WTC11 (cell line): ENCODE measurements around the gene GABRB3. TPM values are rescaled to one million over a fixed set of nuclear protein-coding genes. Genes with fewer than 3 reads are reported as not detected.

Source experiments
- ATAC-seq: fragments of 200-7000 bp; cut with Tn5 transposase; 2 replicates; pipeline ENCODE4 v1.10.0; 2021; ENCODE audit warnings: mild to moderate bottlenecking, moderate library complexity
- CTCF ChIA-PET: fragments of 300-600 bp; sonication (Branson Sonifier 250); formaldehyde crosslinking; loops from one replicate; lab custom pipeline; 2021; ENCODE audit warnings: antibody characterized with exemption; lab: Charles Lee
- POLR2A ChIA-PET: fragments of 350-600 bp; sonication (Branson Sonifier 250); formaldehyde crosslinking; loops from one replicate; lab custom pipeline; 2021; ENCODE audit warnings: antibody characterized with exemption; lab: Charles Lee
- DNase-seq: peaks from one replicate; pipeline ENCODE4 v3.0.0; 2021; ENCODE audit warnings: low spot score
- H3K27ac Mint-ChIP-seq: 2 replicates; pipeline ENCODE4 v1.8.0; 2021; ENCODE audit warnings: mixed read lengths
- H3K27me3 Mint-ChIP-seq: 2 replicates; pipeline ENCODE4 v1.8.0; 2021; ENCODE audit warnings: low read depth, mild to moderate bottlenecking, moderate library complexity, mixed read lengths
- H3K36me3 Mint-ChIP-seq: 2 replicates; pipeline ENCODE4 v1.8.0; 2021; ENCODE audit warnings: mixed read lengths
- H3K4me1 Mint-ChIP-seq: 2 replicates; pipeline ENCODE4 v1.8.0; 2022; ENCODE audit warnings: mixed read lengths
- H3K4me3 Mint-ChIP-seq: 2 replicates; pipeline ENCODE4 v1.8.0; 2021; ENCODE audit warnings: mild to moderate bottlenecking, moderate library complexity, mixed read lengths
- H3K9me3 Mint-ChIP-seq: 2 replicates; pipeline ENCODE4 v1.8.0; 2021; ENCODE audit warnings: mixed read lengths
- CREB1 ChIP-seq: sonication (generic); formaldehyde crosslinking; IDR thresholded peaks from 2 replicates; pipeline ENCODE4 v1.8.0; 2023; ENCODE audit warnings: mild to moderate bottlenecking, missing genetic modification reagents
- ELF4 ChIP-seq: sonication (generic); formaldehyde crosslinking; IDR thresholded peaks from 2 replicates; pipeline ENCODE4 v1.8.1; 2022; ENCODE audit warnings: low read depth, mild to moderate bottlenecking, moderate library complexity, missing genetic modification reagents
- EMX1 ChIP-seq: fragments of 250-450 bp; sonication (Bioruptor Pico); IDR thresholded peaks from 2 replicates; pipeline ENCODE4 v1.8.0; 2021; ENCODE audit warnings: mild to moderate bottlenecking
- FOXJ3 ChIP-seq: sonication (generic); formaldehyde crosslinking; IDR thresholded peaks from 2 replicates; pipeline ENCODE4 v1.9.0; 2021; ENCODE audit warnings: missing genetic modification reagents, mild to moderate bottlenecking, borderline replicate concordance
- FOXK1 ChIP-seq: sonication (generic); formaldehyde crosslinking; IDR thresholded peaks from 2 replicates; pipeline ENCODE4 v1.8.0; 2022; ENCODE audit warnings: mild to moderate bottlenecking, moderate library complexity, missing genetic modification reagents
- GRHL2 ChIP-seq: fragments of 250-450 bp; sonication (Bioruptor Pico); IDR thresholded peaks from 2 replicates; pipeline ENCODE4 v1.8.0; 2022; ENCODE audit warnings: mild to moderate bottlenecking, moderate library complexity; ENCODE audit not compliant: insufficient replicate concordance, severe bottlenecking
- HMGA2 ChIP-seq: fragments of 250-450 bp; sonication (Bioruptor Pico); IDR thresholded peaks from 2 replicates; pipeline ENCODE4 v1.4.0; 2021; ENCODE audit warnings: mild to moderate bottlenecking, moderate library complexity
- JAZF1 ChIP-seq: fragments of 250-450 bp; sonication (Bioruptor Pico); IDR thresholded peaks from 2 replicates; pipeline ENCODE4 v1.9.0; 2021; ENCODE audit warnings: moderate library complexity, mild to moderate bottlenecking, inconsistent platforms
- NFE2L1 ChIP-seq: sonication (generic); formaldehyde crosslinking; IDR thresholded peaks from 2 replicates; pipeline ENCODE4 v1.8.1; 2023; ENCODE audit warnings: missing genetic modification reagents
- RORB ChIP-seq: fragments of 250-450 bp; sonication (Bioruptor Pico); IDR thresholded peaks from 2 replicates; pipeline ENCODE4 v1.9.0; 2021; ENCODE audit warnings: mild to moderate bottlenecking
- TEAD1 ChIP-seq: sonication (generic); formaldehyde crosslinking; IDR thresholded peaks from 2 replicates; pipeline ENCODE4 v1.8.0; 2022; ENCODE audit warnings: mild to moderate bottlenecking, missing genetic modification reagents
- TEAD4 ChIP-seq: sonication (generic); formaldehyde crosslinking; IDR thresholded peaks from 2 replicates; pipeline ENCODE4 v1.8.0; 2022; ENCODE audit warnings: mild to moderate bottlenecking, missing genetic modification reagents
- ZNF232 ChIP-seq: sonication (generic); formaldehyde crosslinking; IDR thresholded peaks from 2 replicates; pipeline ENCODE4 v1.8.0; 2022; ENCODE audit warnings: mild to moderate bottlenecking, missing genetic modification reagents
- ZNF263 ChIP-seq: sonication (generic); formaldehyde crosslinking; IDR thresholded peaks from 2 replicates; pipeline ENCODE4 v1.8.1; 2022; ENCODE audit warnings: low read depth, mild to moderate bottlenecking, moderate library complexity, missing genetic modification reagents
- ZNF671 ChIP-seq: fragments of 250-450 bp; sonication (Bioruptor Pico); IDR thresholded peaks from 2 replicates; pipeline ENCODE4 v1.8.0; 2021; ENCODE audit warnings: mild to moderate bottlenecking
- total RNA-seq: library from RNA; stranded (reverse); gene quantifications from 3 replicates; pipeline ENCODE4 v1.2.3, GENCODE V29; 2021
- TF ChIP-seq, protein P1 (sequence below): sonication (generic); formaldehyde crosslinking; IDR thresholded peaks from 2 replicates; pipeline ENCODE4 v1.8.0; 2023; ENCODE audit warnings: mild to moderate bottlenecking, missing genetic modification reagents
- TF ChIP-seq, protein P2 (sequence below): sonication (generic); formaldehyde crosslinking; conservative IDR thresholded peaks from 2 replicates; pipeline ENCODE4 v1.8.1; 2023; ENCODE audit warnings: mild to moderate bottlenecking, low read depth, missing genetic modification reagents, moderate library complexity
- TF ChIP-seq, protein P3 (sequence below): sonication (generic); formaldehyde crosslinking; IDR thresholded peaks from 2 replicates; pipeline ENCODE4 v1.8.0; 2023; ENCODE audit warnings: missing genetic modification reagents
- TF ChIP-seq, protein P4 (sequence below): sonication (generic); formaldehyde crosslinking; IDR thresholded peaks from 2 replicates; pipeline ENCODE4 v1.8.1; 2023; ENCODE audit warnings: mild to moderate bottlenecking, missing genetic modification reagents
- TF ChIP-seq, protein P5 (sequence below): sonication (generic); formaldehyde crosslinking; IDR thresholded peaks from 2 replicates; pipeline ENCODE4 v1.8.0; 2022; ENCODE audit warnings: mild to moderate bottlenecking, missing genetic modification reagents
- TF ChIP-seq, protein P6 (sequence below): fragments of 200-600 bp; IDR thresholded peaks from 2 replicates; pipeline ENCODE4 v1.8.0; 2022; ENCODE audit warnings: antibody characterized with exemption

GABRB3 gene
- total RNA-seq, 1 experiment from 2014 or later = 203 TPM

DNA sequence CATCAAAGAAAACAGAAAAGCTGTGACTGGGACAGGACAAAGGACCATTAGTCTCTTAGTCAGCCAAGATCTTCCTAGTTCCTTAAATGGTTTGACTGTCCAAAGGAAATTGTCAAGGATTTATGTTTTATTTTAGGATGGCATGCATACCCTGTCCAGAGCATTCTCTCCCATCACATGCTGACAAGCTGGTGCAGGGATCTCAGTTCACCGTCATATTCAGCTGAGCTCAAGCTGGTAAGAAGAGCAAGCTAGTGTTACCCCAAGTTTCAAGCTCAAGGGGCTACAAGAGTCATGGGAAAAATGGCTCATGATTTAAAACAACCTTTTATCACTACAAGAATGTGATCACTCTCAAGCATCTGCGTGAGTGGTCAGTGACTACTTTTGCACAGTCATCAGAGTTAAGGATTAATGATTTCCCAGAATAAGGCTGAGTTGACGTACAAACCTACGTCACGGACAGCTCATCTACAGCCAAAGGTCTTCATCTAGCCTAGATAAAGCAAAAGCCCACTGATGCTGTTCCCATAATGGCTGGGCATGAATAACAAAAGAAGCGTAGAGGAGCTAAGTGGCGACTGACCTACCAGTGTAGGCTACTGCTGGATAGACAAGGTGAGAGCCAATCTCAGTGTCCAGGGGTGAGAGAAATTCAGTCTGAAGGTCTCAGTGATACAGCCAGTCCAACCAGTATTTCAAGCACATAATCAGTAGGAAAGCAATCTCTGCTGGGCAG, 157.5 kb downstream of the GABRB3 start:
- CTCF ChIA-PET = interaction anchor here (1.1 kb wide), 1 partner anchor 223 kb away, joined by 3 read pairs; no protein-coding TSS in a partner anchor
- peaks cover 28% of the 10 kb centered on the region for H3K4me1 Mint-ChIP-seq
- H3K9me3 Mint-ChIP-seq = peaks cover 30% of the 10 kb centered on the region
- peak; percentile 85 for ATAC-seq
- DNase-seq = no peak
- H3K36me3 Mint-ChIP-seq = peaks cover 66% of the 10 kb centered on the region
- no peak overlapping the region; the same call in 1 of the 2 replicates for H3K4me3 Mint-ChIP-seq
- POLR2A ChIA-PET = no interaction called here
- H3K27me3 Mint-ChIP-seq = no peaks in the 10 kb centered on the region; the same call in 1 of the 2 replicates
- H3K27ac Mint-ChIP-seq = peak overlapping the region; percentile 62
- TF ChIP-seq FOXK1 = no peak
- TF ChIP-seq TEAD4 (CRISPR knock-in tag) = no peak
- TF ChIP-seq NFE2L1 = no peak
- TF ChIP-seq ELF4 = no peak
- TF ChIP-seq ZNF263 (CRISPR knock-in tag) = no peak
- TF ChIP-seq, protein P1, sequence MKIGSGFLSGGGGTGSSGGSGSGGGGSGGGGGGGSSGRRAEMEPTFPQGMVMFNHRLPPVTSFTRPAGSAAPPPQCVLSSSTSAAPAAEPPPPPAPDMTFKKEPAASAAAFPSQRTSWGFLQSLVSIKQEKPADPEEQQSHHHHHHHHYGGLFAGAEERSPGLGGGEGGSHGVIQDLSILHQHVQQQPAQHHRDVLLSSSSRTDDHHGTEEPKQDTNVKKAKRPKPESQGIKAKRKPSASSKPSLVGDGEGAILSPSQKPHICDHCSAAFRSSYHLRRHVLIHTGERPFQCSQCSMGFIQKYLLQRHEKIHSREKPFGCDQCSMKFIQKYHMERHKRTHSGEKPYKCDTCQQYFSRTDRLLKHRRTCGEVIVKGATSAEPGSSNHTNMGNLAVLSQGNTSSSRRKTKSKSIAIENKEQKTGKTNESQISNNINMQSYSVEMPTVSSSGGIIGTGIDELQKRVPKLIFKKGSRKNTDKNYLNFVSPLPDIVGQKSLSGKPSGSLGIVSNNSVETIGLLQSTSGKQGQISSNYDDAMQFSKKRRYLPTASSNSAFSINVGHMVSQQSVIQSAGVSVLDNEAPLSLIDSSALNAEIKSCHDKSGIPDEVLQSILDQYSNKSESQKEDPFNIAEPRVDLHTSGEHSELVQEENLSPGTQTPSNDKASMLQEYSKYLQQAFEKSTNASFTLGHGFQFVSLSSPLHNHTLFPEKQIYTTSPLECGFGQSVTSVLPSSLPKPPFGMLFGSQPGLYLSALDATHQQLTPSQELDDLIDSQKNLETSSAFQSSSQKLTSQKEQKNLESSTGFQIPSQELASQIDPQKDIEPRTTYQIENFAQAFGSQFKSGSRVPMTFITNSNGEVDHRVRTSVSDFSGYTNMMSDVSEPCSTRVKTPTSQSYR = no peak
- TF ChIP-seq EMX1 = no peak
- TF ChIP-seq, protein P2, sequence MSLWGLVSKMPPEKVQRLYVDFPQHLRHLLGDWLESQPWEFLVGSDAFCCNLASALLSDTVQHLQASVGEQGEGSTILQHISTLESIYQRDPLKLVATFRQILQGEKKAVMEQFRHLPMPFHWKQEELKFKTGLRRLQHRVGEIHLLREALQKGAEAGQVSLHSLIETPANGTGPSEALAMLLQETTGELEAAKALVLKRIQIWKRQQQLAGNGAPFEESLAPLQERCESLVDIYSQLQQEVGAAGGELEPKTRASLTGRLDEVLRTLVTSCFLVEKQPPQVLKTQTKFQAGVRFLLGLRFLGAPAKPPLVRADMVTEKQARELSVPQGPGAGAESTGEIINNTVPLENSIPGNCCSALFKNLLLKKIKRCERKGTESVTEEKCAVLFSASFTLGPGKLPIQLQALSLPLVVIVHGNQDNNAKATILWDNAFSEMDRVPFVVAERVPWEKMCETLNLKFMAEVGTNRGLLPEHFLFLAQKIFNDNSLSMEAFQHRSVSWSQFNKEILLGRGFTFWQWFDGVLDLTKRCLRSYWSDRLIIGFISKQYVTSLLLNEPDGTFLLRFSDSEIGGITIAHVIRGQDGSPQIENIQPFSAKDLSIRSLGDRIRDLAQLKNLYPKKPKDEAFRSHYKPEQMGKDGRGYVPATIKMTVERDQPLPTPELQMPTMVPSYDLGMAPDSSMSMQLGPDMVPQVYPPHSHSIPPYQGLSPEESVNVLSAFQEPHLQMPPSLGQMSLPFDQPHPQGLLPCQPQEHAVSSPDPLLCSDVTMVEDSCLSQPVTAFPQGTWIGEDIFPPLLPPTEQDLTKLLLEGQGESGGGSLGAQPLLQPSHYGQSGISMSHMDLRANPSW = no peak
- no peak for TF ChIP-seq ZNF232 (CRISPR knock-in tag)
- TF ChIP-seq HMGA2 (CRISPR knock-in tag) = no peak
- TF ChIP-seq, protein P3, sequence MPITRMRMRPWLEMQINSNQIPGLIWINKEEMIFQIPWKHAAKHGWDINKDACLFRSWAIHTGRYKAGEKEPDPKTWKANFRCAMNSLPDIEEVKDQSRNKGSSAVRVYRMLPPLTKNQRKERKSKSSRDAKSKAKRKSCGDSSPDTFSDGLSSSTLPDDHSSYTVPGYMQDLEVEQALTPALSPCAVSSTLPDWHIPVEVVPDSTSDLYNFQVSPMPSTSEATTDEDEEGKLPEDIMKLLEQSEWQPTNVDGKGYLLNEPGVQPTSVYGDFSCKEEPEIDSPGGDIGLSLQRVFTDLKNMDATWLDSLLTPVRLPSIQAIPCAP (CRISPR knock-in tag) = no peak
- TF ChIP-seq, protein P4, sequence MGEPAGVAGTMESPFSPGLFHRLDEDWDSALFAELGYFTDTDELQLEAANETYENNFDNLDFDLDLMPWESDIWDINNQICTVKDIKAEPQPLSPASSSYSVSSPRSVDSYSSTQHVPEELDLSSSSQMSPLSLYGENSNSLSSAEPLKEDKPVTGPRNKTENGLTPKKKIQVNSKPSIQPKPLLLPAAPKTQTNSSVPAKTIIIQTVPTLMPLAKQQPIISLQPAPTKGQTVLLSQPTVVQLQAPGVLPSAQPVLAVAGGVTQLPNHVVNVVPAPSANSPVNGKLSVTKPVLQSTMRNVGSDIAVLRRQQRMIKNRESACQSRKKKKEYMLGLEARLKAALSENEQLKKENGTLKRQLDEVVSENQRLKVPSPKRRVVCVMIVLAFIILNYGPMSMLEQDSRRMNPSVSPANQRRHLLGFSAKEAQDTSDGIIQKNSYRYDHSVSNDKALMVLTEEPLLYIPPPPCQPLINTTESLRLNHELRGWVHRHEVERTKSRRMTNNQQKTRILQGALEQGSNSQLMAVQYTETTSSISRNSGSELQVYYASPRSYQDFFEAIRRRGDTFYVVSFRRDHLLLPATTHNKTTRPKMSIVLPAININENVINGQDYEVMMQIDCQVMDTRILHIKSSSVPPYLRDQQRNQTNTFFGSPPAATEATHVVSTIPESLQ (CRISPR knock-in tag) = no peak
- no peak for TF ChIP-seq ZNF671 (CRISPR knock-in tag)
- TF ChIP-seq JAZF1 (CRISPR knock-in tag) = no peak
- TF ChIP-seq, all 79 proteins: peak for 0

DNA sequence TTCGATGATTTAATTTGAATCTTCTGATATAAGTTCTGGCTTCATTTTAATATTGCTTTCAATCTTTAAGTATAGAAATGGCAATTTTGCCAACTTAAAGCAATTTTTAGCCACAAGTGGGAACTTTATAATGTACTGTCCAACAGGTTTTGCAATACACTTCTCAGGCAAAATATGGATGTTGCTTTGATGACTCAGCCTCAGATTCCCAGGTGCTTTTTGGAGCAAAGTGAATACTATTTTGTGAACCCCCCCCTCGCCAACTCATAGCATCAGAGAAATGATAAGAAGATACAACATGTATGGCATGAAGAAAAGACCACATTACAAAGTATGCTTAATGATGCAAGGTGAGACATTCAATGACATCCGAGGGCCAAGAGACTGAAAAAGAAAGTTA, 158.1 kb downstream of the GABRB3 start:
- CTCF ChIA-PET = no interaction called here
- ATAC-seq (no peak), DNase-seq (no peak)
- no peak overlapping the region for H3K27ac Mint-ChIP-seq
- H3K4me3 Mint-ChIP-seq = no peak overlapping the region
- H3K36me3 Mint-ChIP-seq = peaks cover 66% of the 10 kb centered on the region
- POLR2A ChIA-PET = no interaction called here
- H3K4me1 Mint-ChIP-seq = peaks cover 26% of the 10 kb centered on the region
- peaks cover 33% of the 10 kb centered on the region for H3K9me3 Mint-ChIP-seq
- no peaks in the 10 kb centered on the region; the same call in 1 of the 2 replicates for H3K27me3 Mint-ChIP-seq
- TF ChIP-seq CREB1 (CRISPR knock-in tag) (no peak), FOXJ3 (CRISPR knock-in tag) (no peak), GRHL2 (CRISPR knock-in tag) (no peak), RORB (CRISPR knock-in tag) (no peak), HMGA2 (CRISPR knock-in tag) (no peak), TEAD1 (no peak)
- TF ChIP-seq, protein P5, sequence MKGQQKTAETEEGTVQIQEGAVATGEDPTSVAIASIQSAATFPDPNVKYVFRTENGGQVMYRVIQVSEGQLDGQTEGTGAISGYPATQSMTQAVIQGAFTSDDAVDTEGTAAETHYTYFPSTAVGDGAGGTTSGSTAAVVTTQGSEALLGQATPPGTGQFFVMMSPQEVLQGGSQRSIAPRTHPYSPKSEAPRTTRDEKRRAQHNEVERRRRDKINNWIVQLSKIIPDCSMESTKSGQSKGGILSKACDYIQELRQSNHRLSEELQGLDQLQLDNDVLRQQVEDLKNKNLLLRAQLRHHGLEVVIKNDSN (CRISPR knock-in tag) = no peak
- TF ChIP-seq, protein P6, sequence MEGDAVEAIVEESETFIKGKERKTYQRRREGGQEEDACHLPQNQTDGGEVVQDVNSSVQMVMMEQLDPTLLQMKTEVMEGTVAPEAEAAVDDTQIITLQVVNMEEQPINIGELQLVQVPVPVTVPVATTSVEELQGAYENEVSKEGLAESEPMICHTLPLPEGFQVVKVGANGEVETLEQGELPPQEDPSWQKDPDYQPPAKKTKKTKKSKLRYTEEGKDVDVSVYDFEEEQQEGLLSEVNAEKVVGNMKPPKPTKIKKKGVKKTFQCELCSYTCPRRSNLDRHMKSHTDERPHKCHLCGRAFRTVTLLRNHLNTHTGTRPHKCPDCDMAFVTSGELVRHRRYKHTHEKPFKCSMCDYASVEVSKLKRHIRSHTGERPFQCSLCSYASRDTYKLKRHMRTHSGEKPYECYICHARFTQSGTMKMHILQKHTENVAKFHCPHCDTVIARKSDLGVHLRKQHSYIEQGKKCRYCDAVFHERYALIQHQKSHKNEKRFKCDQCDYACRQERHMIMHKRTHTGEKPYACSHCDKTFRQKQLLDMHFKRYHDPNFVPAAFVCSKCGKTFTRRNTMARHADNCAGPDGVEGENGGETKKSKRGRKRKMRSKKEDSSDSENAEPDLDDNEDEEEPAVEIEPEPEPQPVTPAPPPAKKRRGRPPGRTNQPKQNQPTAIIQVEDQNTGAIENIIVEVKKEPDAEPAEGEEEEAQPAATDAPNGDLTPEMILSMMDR = no peak
